ENCODE measurements around the gene TBL1Y. TPM values are rescaled to one million over a fixed set of nuclear protein-coding genes. Genes with fewer than 3 reads are reported as not detected.

TBL1Y gene
- total and polyA plus RNA-seq, 2 of the 13 experiments (the other 11 are each of a cell fraction or from before 2014, with no cell fraction given): 0.37 to 1.4 TPM

- CTCF ChIA-PET (ENCODE audit: low intra/inter-chr PET ratio, low total read pairs): no interaction called here
Measured at GRCh38 chrY:7017244-7018080, 107.0 kb downstream of the TBL1Y start.

More at GRCh38 chrY:7017244-7018080, 107.0 kb downstream of the TBL1Y start:
- DNase-seq (ENCODE audit: low spot score) (no peak), FAIRE-seq (no peak), ATAC-seq (no peak)
- Histone ChIP-seq H3K36me3 (replicated peaks in 1 of 2; ENCODE audit: control insufficient read depth in 1 of 2, insufficient read depth in 2 of 2, low read length in 2 of 2) (no peaks in the 10 kb centered on the region), H2AFZ (ENCODE audit: low read length) (no peak overlapping the region), H3K27me3 (ENCODE audit: control insufficient read depth in 1 of 2, insufficient read depth in 2 of 2, low read length in 2 of 2) (no peaks in the 10 kb centered on the region), H3K79me2 (ENCODE audit: insufficient read depth, low read length) (no peaks in the 10 kb centered on the region), H3K4me1 (ENCODE audit: insufficient read depth, low read length) (no peaks in the 10 kb centered on the region), H3K9me3 (ENCODE audit: low read length) (no peaks in the 10 kb centered on the region), H3K27ac (ENCODE audit: extremely low read length, insufficient read depth, low read length) (no peak overlapping the region), H3K4me2 (ENCODE audit: low read depth, low read length) (no peak overlapping the region), H3K4me3 (replicated peaks in 1 of 3; ENCODE audit: insufficient read depth in 1 of 3, low read depth in 2 of 3, low read length in 3 of 3) (no peak overlapping the region), H4K20me1 (ENCODE audit: insufficient read depth, low read length) (no peaks in the 10 kb centered on the region), H3K9ac (ENCODE audit: insufficient read depth, low read depth, low read length) (no peak overlapping the region)
- no TSS peak for BruUV-seq (replicated peaks)
- TF ChIP-seq ZSCAN9 (CRISPR knock-in tag; IDR thresholded peaks at IDR 0.05; ENCODE audit: borderline replicate concordance) (no peak), ZNF720 (CRISPR knock-in tag; IDR thresholded peaks at IDR 0.05) (no peak), ZNF142 (CRISPR knock-in tag; IDR thresholded peaks at IDR 0.05) (no peak), ATRX (CRISPR knock-in tag; IDR thresholded peaks at IDR 0.05; ENCODE audit: borderline replicate concordance) (no peak), NFE2 (CRISPR knock-in tag; IDR thresholded peaks at IDR 0.05) (no peak), SP4 (CRISPR knock-in tag; IDR thresholded peaks at IDR 0.05) (no peak)
- TF ChIP-seq, protein P1, sequence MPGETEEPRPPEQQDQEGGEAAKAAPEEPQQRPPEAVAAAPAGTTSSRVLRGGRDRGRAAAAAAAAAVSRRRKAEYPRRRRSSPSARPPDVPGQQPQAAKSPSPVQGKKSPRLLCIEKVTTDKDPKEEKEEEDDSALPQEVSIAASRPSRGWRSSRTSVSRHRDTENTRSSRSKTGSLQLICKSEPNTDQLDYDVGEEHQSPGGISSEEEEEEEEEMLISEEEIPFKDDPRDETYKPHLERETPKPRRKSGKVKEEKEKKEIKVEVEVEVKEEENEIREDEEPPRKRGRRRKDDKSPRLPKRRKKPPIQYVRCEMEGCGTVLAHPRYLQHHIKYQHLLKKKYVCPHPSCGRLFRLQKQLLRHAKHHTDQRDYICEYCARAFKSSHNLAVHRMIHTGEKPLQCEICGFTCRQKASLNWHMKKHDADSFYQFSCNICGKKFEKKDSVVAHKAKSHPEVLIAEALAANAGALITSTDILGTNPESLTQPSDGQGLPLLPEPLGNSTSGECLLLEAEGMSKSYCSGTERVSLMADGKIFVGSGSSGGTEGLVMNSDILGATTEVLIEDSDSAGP (CRISPR knock-in tag; IDR thresholded peaks at IDR 0.05; ENCODE audit: borderline replicate concordance): no peak
- TF ChIP-seq, protein P2, sequence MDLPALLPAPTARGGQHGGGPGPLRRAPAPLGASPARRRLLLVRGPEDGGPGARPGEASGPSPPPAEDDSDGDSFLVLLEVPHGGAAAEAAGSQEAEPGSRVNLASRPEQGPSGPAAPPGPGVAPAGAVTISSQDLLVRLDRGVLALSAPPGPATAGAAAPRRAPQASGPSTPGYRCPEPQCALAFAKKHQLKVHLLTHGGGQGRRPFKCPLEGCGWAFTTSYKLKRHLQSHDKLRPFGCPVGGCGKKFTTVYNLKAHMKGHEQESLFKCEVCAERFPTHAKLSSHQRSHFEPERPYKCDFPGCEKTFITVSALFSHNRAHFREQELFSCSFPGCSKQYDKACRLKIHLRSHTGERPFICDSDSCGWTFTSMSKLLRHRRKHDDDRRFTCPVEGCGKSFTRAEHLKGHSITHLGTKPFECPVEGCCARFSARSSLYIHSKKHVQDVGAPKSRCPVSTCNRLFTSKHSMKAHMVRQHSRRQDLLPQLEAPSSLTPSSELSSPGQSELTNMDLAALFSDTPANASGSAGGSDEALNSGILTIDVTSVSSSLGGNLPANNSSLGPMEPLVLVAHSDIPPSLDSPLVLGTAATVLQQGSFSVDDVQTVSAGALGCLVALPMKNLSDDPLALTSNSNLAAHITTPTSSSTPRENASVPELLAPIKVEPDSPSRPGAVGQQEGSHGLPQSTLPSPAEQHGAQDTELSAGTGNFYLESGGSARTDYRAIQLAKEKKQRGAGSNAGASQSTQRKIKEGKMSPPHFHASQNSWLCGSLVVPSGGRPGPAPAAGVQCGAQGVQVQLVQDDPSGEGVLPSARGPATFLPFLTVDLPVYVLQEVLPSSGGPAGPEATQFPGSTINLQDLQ (CRISPR knock-in tag; IDR thresholded peaks at IDR 0.05): no peak
- 75% methylated on average over 6 of the region's 6 CpGs for WGBS (ENCODE audit: low lambda C conversion rate)
- in situ Hi-C loops (cut with HindIII; ENCODE audit: extremely low pct_ligation_motif_present, low pct_unique_long_range_greater_than_20kb): no loop called here
- POLR2A ChIA-PET: no interaction called here
- intact Hi-C loops (cut with micrococcal nuclease; ENCODE audit: unreplicated experiment): loop anchor here (2.0 kb wide), 1 partner anchor 67 kb away; no protein-coding TSS in a partner anchor

Data from HepG2 (cell line).